T47D (cell line): Measurements from ENCODE around the gene KDM2B.
A peak's percentile ranks its signal among the peaks of the same experiment; 100 is the strongest.

Source experiments
- DNase-seq, 2 experiments: peaks; one replicate each; pipeline versions ENCODE4 v3.0.0 to v3.0.0-alpha.2; 2011 to 2012; ENCODE audit warnings: low read depth in 1 of 2, low spot score in 1 of 2
- JUND ChIP-seq: IDR thresholded peaks from 2 replicates; pipeline ENCODE4 v1.6.1; 2012; ENCODE audit warnings: low read depth
- in situ Hi-C: cut with HindIII; loops from 2 replicates; pipeline ENCODE4 v1.10.0; 2016; ENCODE audit warnings: low sequenced_read_pairs, low pct_unique_long_range_greater_than_20kb

KDM2B gene

GRCh38 chr12:121524196-121524916, 56.5 kb downstream of the KDM2B start:
- in situ Hi-C loops, result no loop called here
- no peak for TF ChIP-seq JUND

GRCh38 chr12:121523741-121524140, 57.1 kb downstream of the KDM2B start:
- in situ Hi-C loops, result no loop called here
- no peak for TF ChIP-seq JUND
- no peak for DNase-seq

More at GRCh38 chr12:121524196-121524916, 56.5 kb downstream of the KDM2B start:
- no peak for DNase-seq

- in situ Hi-C loops, result no loop called here
- TF ChIP-seq JUND, result no peak
- no peak for DNase-seq
These were observed 57.9 kb downstream of the KDM2B start for GRCh38 chr12:121522971-121523370.

DNA sequence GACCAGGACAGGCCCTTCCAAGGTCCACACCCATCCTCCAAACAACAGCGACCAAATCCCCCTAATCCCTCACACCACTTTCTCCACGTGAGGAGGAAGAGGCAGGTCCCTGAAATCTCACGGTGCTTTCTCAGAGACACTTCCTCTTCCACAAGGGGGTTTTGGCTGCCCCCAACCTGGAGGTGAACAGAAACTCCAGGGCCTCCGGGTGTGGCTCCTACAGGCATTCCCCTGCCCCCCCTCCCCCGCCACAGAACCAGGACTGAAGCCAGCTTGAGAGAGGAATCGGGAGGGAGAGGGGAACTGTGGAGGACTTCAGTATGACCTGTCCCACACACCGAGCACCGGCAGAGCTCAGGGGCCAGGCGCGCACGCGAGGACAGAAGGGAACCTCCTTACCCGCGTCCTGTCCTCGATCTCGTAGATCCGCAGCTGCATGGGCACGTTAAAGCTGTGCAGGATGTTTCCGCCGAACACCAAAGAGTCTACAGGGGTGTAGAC, 60.2 kb downstream of the KDM2B start:
- no peak for TF ChIP-seq JUND
- in situ Hi-C loops, result no loop called here
- no peak for DNase-seq

GRCh38 chr12:121520119-121520518, 60.7 kb downstream of the KDM2B start:
- in situ Hi-C loops, result no loop called here
- DNase-seq, result no peak
- no peak for TF ChIP-seq JUND

GRCh38 chr12:121519227-121519626, 61.6 kb downstream of the KDM2B start:
- in situ Hi-C loops, result no loop called here
- no peak for TF ChIP-seq JUND
- DNase-seq, result no peak

DNA sequence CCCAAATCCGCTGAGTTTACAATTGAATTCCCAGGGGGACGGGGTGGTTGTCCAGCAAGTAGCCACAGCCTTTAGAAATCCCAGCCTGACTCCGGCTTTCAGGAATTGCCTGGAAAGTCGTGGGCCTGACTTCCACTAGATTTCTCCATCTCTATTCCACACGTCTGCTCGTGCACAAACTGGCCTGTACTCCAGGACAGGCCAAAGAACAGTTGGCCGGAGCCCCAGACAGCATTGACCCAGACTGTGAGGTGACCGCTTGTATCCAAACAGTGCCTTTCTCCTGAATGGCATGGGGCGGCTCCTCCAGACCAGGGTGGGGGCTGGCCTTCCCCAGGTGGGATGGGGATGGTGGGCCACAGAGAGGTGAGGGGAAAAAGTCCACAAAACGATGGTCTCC, 62.2 kb downstream of the KDM2B start:
- in situ Hi-C loops, result no loop called here
- no peak for TF ChIP-seq JUND
- DNase-seq, result no peak

- in situ Hi-C loops, result no loop called here
- peak in 1 of 2 experiments; percentile 86 for DNase-seq
- TF ChIP-seq JUND, result no peak
These were observed 64.3 kb downstream of the KDM2B start for GRCh38 chr12:121516437-121517011.

GRCh38 chr12:121515615-121516014, 65.2 kb downstream of the KDM2B start:
- DNase-seq, result peak in 1 of 2 experiments; percentile 37
- TF ChIP-seq JUND, result no peak
- in situ Hi-C loops, result no loop called here

GRCh38 chr12:121514184-121514742, 66.6 kb downstream of the KDM2B start:
- in situ Hi-C loops, result no loop called here
- no peak for TF ChIP-seq JUND
- no peak for DNase-seq

- TF ChIP-seq JUND, result no peak
- in situ Hi-C loops, result no loop called here
- DNase-seq, result peak; percentile 65 to 72
These were observed 67.2 kb downstream of the KDM2B start for GRCh38 chr12:121513464-121514183.

GRCh38 chr12:121512561-121512960, 68.3 kb downstream of the KDM2B start:
- no peak for TF ChIP-seq JUND
- in situ Hi-C loops, result no loop called here
- no peak for DNase-seq

DNA sequence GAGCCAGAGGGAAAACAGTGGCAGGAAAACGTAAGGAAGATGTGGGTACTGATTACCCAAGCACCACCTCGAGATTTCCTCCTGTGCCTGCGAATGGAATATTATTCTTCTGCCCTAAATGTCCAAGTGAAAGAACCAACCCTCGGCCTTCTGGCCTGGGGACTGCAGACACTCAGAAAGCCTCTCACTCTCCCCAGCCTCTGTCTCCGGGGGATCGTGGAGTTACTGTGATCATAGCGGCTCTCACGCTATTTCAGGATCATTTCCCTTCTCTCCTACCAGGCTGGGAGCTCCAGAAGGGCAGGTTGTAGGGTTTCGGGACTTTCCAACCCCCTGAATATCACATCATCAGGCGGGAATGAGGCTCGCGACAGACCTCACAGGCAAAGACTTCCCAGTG, 68.9 kb downstream of the KDM2B start:
- DNase-seq, result no peak
- no peak for TF ChIP-seq JUND
- in situ Hi-C loops, result no loop called here
